ENCODE results near the gene MORN5. TPM values are rescaled to one million over a fixed set of nuclear protein-coding genes. Genes with fewer than 3 reads are reported as not detected.

The MORN5 gene
- total RNA-seq, 1 donor from 2014 or later: not detected

DNA sequence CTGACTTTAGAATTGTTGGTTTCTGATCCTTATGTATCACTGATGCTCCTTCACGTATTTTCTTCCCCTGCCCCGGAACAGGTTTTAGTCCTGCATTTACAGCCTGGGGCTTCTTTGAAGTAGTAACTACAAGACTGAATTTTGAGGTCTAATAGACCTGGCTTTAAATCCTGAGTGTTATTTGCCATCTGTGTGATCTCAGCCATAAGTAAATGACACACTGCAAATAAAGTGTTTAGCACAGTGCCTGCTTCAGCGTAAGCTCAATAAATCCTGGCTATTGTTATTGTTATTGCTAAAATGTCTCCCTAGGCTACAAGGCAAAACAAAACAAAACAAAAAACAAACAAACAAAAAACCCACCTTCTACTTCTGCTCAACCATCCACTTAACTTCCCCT lies 84.6 kb downstream of the MORN5 start:
- H3K4me3 ChIP-seq (ENCODE audit: low read depth, low read length): no peak overlapping the region
- no peak for DNase-seq (ENCODE audit: low read depth)
- TF ChIP-seq, protein P1, sequence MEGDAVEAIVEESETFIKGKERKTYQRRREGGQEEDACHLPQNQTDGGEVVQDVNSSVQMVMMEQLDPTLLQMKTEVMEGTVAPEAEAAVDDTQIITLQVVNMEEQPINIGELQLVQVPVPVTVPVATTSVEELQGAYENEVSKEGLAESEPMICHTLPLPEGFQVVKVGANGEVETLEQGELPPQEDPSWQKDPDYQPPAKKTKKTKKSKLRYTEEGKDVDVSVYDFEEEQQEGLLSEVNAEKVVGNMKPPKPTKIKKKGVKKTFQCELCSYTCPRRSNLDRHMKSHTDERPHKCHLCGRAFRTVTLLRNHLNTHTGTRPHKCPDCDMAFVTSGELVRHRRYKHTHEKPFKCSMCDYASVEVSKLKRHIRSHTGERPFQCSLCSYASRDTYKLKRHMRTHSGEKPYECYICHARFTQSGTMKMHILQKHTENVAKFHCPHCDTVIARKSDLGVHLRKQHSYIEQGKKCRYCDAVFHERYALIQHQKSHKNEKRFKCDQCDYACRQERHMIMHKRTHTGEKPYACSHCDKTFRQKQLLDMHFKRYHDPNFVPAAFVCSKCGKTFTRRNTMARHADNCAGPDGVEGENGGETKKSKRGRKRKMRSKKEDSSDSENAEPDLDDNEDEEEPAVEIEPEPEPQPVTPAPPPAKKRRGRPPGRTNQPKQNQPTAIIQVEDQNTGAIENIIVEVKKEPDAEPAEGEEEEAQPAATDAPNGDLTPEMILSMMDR (conservative IDR thresholded peaks at IDR 0.05; ENCODE audit: low read depth, low read length): no peak

DNA sequence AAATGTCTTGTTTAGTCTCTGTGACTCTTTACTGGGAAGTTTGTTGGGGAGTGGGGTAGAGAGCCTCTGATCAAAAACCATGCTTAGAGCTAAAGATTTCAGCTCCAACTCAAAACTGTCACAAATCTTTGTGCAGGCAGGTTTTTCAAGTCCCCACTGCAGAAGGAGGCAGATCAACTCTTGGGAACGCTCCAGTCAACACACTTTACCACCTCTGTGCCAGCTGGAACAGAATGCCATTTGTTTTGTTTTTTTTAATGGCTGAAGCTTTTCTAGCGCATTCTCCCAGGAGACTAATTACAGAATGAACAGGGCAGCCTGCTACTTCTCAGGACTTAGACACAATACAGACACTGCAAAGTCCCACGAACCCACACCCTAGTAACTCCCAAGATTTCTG lies 87.0 kb downstream of the MORN5 start:
- no peak for DNase-seq (ENCODE audit: low read depth)
- TF ChIP-seq, protein P1 (conservative IDR thresholded peaks at IDR 0.05; ENCODE audit: low read depth, low read length): no peak
- no peak overlapping the region for H3K4me3 ChIP-seq (ENCODE audit: low read depth, low read length)

DNA sequence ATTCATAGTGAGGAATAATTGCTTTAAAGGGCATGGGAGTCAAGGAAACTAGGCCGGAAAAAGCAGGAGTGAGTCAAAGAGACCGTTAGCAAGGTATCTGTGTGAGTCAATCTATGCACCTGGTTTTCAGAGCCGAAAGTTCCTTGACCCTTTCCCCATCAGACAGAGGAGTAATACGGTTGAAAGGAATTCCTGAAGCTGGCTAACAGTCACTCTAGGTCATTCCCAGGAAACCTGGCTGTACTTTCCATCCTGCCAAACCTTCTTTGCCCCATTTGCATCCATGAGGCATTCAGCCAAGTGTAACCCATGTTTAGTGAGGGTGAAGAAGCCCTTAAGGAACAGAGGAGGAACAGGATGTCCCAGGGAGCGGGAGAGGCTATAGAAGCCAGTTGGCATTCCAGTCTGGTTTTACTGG lies 88.7 kb downstream of the MORN5 start:
- no peak overlapping the region for H3K4me3 ChIP-seq (ENCODE audit: low read depth, low read length)
- TF ChIP-seq, protein P1 (conservative IDR thresholded peaks at IDR 0.05; ENCODE audit: low read depth, low read length): no peak
- DNase-seq (ENCODE audit: low read depth): peak; percentile 35

Other genes starting within 250 kb of the MORN5 start
- 0.75 and 1.7 TPM in 2 replicates for gene TTLL11, start 66.6 kb upstream of the MORN5 start, total RNA-seq
- 49.4 and 59.8 TPM in 2 replicates for gene NDUFA8, start 129 bp upstream of the MORN5 start, total RNA-seq
- 0.06 TPM in 1 of 2 replicates, not detected in the other for gene LHX6, start 69.0 kb downstream of the MORN5 start, total RNA-seq
- gene RBM18, start 104.9 kb downstream of the MORN5 start, total RNA-seq: 8.4 and 13.9 TPM in 2 replicates
- gene MRRF, start 105.0 kb downstream of the MORN5 start, total RNA-seq: 27.3 and 48.8 TPM in 2 replicates
- 2.2 and 6.0 TPM in 2 replicates for gene PTGS1, start 211.1 kb downstream of the MORN5 start, total RNA-seq